Keratinocyte (primary cell): ENCODE measurements around the gene IL31. TPM values are rescaled to one million over a fixed set of nuclear protein-coding genes. Genes with fewer than 3 reads are reported as not detected.

Experiments
- DNase-seq: peaks from one replicate; pipeline ENCODE4 v3.0.0-alpha.2; 2011; ENCODE audit warnings: low read depth, missing footprints, low spot score
- FAIRE-seq: peaks from 2 replicates; lab custom pipeline; 2011; peaks lifted over from hg19 to GRCh38; lab: Jason Lieb, UNC
- H2AFZ ChIP-seq: 2 replicates; pipeline ENCODE4 v1.6.0; 2012; ENCODE audit warnings: low read length, control low read depth, inconsistent platforms; ENCODE audit not compliant: control insufficient read depth
- H3K27ac ChIP-seq: 2 replicates; pipeline ENCODE4 v1.5.1; 2011; ENCODE audit warnings: low read length; ENCODE audit not compliant: control insufficient read depth, insufficient read depth
- H3K27me3 ChIP-seq: 3 replicates; pipeline ENCODE4 v1.6.0; 2011; ENCODE audit warnings: low read length; ENCODE audit not compliant: control insufficient read depth, insufficient read depth; ENCODE audit errors: extremely low read depth
- H3K36me3 ChIP-seq, 2 experiments: 2 replicates in 1 of 2; 3 replicates in 1 of 2; pipeline ENCODE4 v1.5.1; 2011; ENCODE audit warnings: low read length in 2 of 2, mild to moderate bottlenecking in 1 of 2; ENCODE audit not compliant: control insufficient read depth in 2 of 2, insufficient read depth in 2 of 2; ENCODE audit errors: extremely low read depth in 1 of 2
- H3K4me1 ChIP-seq: 3 replicates; pipeline ENCODE4 v1.5.1; 2011; ENCODE audit warnings: low read length; ENCODE audit not compliant: control insufficient read depth, insufficient read depth; ENCODE audit errors: extremely low read depth
- H3K4me2 ChIP-seq: 3 replicates; pipeline ENCODE4 v1.6.0; 2011; ENCODE audit warnings: low read depth, low read length; ENCODE audit not compliant: control insufficient read depth, insufficient read depth; ENCODE audit errors: extremely low read depth
- H3K4me3 ChIP-seq, 3 experiments: fragments of 200-600 bp in 1 of 3; sonication (generic) in 1 of 3; 2 replicates in 2 of 3; 3 replicates in 1 of 3; pipeline ENCODE4 v1.5.1; 2011 to 2016; ENCODE audit warnings: low read length in 3 of 3, mild to moderate bottlenecking in 3 of 3, control low read depth in 2 of 3, inconsistent platforms in 1 of 3, low read depth in 1 of 3, mixed read lengths in 1 of 3, mixed run types in 1 of 3, moderate library complexity in 1 of 3; ENCODE audit not compliant: control insufficient read depth in 2 of 3, insufficient read depth in 2 of 3; ENCODE audit errors: extremely low read depth in 1 of 3
- H3K79me2 ChIP-seq: 2 replicates; pipeline ENCODE4 v1.6.0; 2012; ENCODE audit warnings: low read length; ENCODE audit not compliant: control insufficient read depth, insufficient read depth
- H3K9ac ChIP-seq: 3 replicates; pipeline ENCODE4 v1.6.0; 2011; ENCODE audit warnings: low read length; ENCODE audit not compliant: control insufficient read depth, insufficient read depth; ENCODE audit errors: extremely low read depth
- H3K9me1 ChIP-seq: 3 replicates; pipeline ENCODE4 v1.6.0; 2011; ENCODE audit warnings: low read length; ENCODE audit not compliant: control insufficient read depth, insufficient read depth; ENCODE audit errors: extremely low read depth
- H3K9me3 ChIP-seq: 2 replicates; pipeline ENCODE4 v1.5.1; 2012; ENCODE audit warnings: low read depth, low read length; ENCODE audit not compliant: control insufficient read depth
- H4K20me1 ChIP-seq: 3 replicates; pipeline ENCODE4 v1.6.0; 2011; ENCODE audit warnings: low read length; ENCODE audit not compliant: control insufficient read depth, insufficient read depth; ENCODE audit errors: extremely low read depth
- EZH2 ChIP-seq: IDR thresholded peaks from one replicate; pipeline ENCODE4 v1.6.1; 2012; ENCODE audit warnings: inconsistent platforms, mild to moderate bottlenecking, low read length, moderate library complexity
- dilution Hi-C: fragments of 300-500 bp; cut with MboI; formaldehyde crosslinking; loops from one replicate; pipeline ENCODE4 v1.7.0; 2020; ENCODE audit warnings: low sequenced_read_pairs; ENCODE audit not compliant: extremely low pct_ligation_motif_present
- polyA plus RNA-seq, 5 experiments: library from polyadenylated mRNA; depleted of rRNA in 3 of 5; stranded (reverse) in 3 of 5; stranded (forward) in 1 of 5; unstranded in 1 of 5; fragments of >200 nt; gene quantifications; 1 replicate in 1 of 5; 2 replicates in 3 of 5; 3 replicates in 1 of 5; pipeline versions ENCODE4 v1.2.1 to v1.2.3, GENCODE V29; 2011 to 2012; ENCODE audit warnings: missing spikeins in 2 of 5, low read depth in 1 of 5, low replicate concordance in 1 of 5
- TF ChIP-seq, protein P1 (sequence below), 3 experiments: IDR thresholded peaks in 1 of 3; conservative IDR thresholded peaks in 1 of 3; optimal IDR thresholded peaks in 1 of 3; 2 replicates in 2 of 3; 3 replicates in 1 of 3; pipeline versions ENCODE3 to v1.5.1; 2011; ENCODE audit warnings: low read length in 3 of 3, mild to moderate bottlenecking in 3 of 3, moderate library complexity in 2 of 3, control low read depth in 1 of 3, inconsistent platforms in 1 of 3; ENCODE audit not compliant: insufficient read depth in 2 of 3; ENCODE audit errors: extremely low read depth in 1 of 3

Gene IL31
- polyA plus RNA-seq, 1 donor (not counting 4 experiments of a cell fraction or from before 2014, with no cell fraction given): not detected

DNA sequence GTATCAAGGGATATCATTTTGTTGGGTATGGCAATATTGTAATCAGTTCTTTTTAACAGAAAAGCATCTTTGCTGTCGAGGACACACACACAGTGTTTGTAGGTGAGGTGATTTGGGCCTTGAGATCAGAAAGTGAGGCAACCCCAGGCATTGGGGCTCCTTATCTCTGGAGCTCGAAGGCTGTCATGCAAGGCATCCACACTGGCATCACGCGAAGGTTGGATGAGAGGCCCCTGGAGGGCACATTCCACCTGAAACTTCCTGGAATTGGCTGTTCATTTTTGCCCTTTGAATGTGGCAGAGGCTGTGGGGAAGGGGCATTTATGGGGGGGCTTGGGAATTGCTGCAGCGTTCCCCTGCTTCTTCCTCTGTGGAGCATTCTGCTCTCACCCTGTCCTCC is 45.5 kb downstream of the IL31 start:
- Histone ChIP-seq H3K9ac (no peak overlapping the region), H2AFZ (no peak overlapping the region), H3K9me3 (no peaks in the 10 kb centered on the region), H3K4me1 (peaks cover 12% of the 10 kb centered on the region), H3K9me1 (no peaks in the 10 kb centered on the region), H3K79me2 (peaks cover 40% of the 10 kb centered on the region), H4K20me1 (no peaks in the 10 kb centered on the region), H3K4me2 (no peak overlapping the region), H3K4me3 (no peak overlapping the region), H3K27ac (no peak overlapping the region), H3K36me3 (peaks cover 26 to 40% of the 10 kb centered on the region in 2 experiments), H3K27me3 (no peaks in the 10 kb centered on the region)
- TF ChIP-seq, protein P1, sequence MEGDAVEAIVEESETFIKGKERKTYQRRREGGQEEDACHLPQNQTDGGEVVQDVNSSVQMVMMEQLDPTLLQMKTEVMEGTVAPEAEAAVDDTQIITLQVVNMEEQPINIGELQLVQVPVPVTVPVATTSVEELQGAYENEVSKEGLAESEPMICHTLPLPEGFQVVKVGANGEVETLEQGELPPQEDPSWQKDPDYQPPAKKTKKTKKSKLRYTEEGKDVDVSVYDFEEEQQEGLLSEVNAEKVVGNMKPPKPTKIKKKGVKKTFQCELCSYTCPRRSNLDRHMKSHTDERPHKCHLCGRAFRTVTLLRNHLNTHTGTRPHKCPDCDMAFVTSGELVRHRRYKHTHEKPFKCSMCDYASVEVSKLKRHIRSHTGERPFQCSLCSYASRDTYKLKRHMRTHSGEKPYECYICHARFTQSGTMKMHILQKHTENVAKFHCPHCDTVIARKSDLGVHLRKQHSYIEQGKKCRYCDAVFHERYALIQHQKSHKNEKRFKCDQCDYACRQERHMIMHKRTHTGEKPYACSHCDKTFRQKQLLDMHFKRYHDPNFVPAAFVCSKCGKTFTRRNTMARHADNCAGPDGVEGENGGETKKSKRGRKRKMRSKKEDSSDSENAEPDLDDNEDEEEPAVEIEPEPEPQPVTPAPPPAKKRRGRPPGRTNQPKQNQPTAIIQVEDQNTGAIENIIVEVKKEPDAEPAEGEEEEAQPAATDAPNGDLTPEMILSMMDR (optimal IDR thresholded peaks at IDR 0.05 in 1 of 3, IDR thresholded peaks at IDR 0.05 in 1 of 3, conservative IDR thresholded peaks at IDR 0.05 in 1 of 3; ENCODE audit: extremely low read depth in 1 of 3, insufficient read depth in 2 of 3, low read length in 3 of 3): no peak
- TF ChIP-seq EZH2: no peak
- DNase-seq (no peak), FAIRE-seq (no peak)
- dilution Hi-C loops: no loop called here

- no peak overlapping the region for H3K9ac ChIP-seq
- FAIRE-seq (no peak), DNase-seq (no peak)
- peaks cover 45% of the 10 kb centered on the region for H3K79me2 ChIP-seq
- H3K4me3 ChIP-seq: no peak overlapping the region
- H3K4me2 ChIP-seq: no peak overlapping the region
- peaks cover 17% of the 10 kb centered on the region for H3K4me1 ChIP-seq
- dilution Hi-C loops: no loop called here
- H3K36me3 ChIP-seq: peaks cover 26 to 36% of the 10 kb centered on the region in 2 experiments
- no peak overlapping the region for H3K27ac ChIP-seq
- no peak overlapping the region for H2AFZ ChIP-seq
- TF ChIP-seq, protein P1 (optimal IDR thresholded peaks at IDR 0.05 in 1 of 3, IDR thresholded peaks at IDR 0.05 in 1 of 3, conservative IDR thresholded peaks at IDR 0.05 in 1 of 3; ENCODE audit: extremely low read depth in 1 of 3, insufficient read depth in 2 of 3, low read length in 3 of 3): no peak
- TF ChIP-seq EZH2: no peak
- no peaks in the 10 kb centered on the region for H4K20me1 ChIP-seq
- H3K9me3 ChIP-seq: no peaks in the 10 kb centered on the region
- no peaks in the 10 kb centered on the region for H3K9me1 ChIP-seq
- no peaks in the 10 kb centered on the region for H3K27me3 ChIP-seq
Measured at GRCh38 chr12:122127839-122128238, 46.2 kb downstream of the IL31 start.
